ENCODE measurements around the gene ARGLU1.

ARGLU1 gene

GRCh38 chr13:106522898-106523525 lies 44.9 kb downstream of the ARGLU1 start:
- no peak for DNase-seq

GRCh38 chr13:106522112-106522705 lies 45.7 kb downstream of the ARGLU1 start:
- no peak for DNase-seq

- no peak for DNase-seq
Observed at GRCh38 chr13:106521095-106521799, 46.7 kb downstream of the ARGLU1 start.

GRCh38 chr13:106520251-106521054 lies 47.5 kb downstream of the ARGLU1 start:
- DNase-seq, result no peak

- DNase-seq, result no peak
Observed at GRCh38 chr13:106518512-106518911, 49.4 kb downstream of the ARGLU1 start.

GRCh38 chr13:106517109-106517847 lies 50.7 kb downstream of the ARGLU1 start:
- no peak for DNase-seq

GRCh38 chr13:106515635-106516254 lies 52.2 kb downstream of the ARGLU1 start:
- no peak for DNase-seq

GRCh38 chr13:106514928-106515634 lies 52.9 kb downstream of the ARGLU1 start:
- DNase-seq, result no peak

GRCh38 chr13:106513025-106513983 lies 54.6 kb downstream of the ARGLU1 start:
- no peak for DNase-seq

GRCh38 chr13:106507560-106508274 lies 60.2 kb downstream of the ARGLU1 start:
- no peak for DNase-seq

GRCh38 chr13:106506286-106506685 lies 61.7 kb downstream of the ARGLU1 start:
- no peak for DNase-seq

- DNase-seq, result no peak
Observed at GRCh38 chr13:106505732-106506131, 62.2 kb downstream of the ARGLU1 start.

GRCh38 chr13:106505295-106505694 lies 62.6 kb downstream of the ARGLU1 start:
- DNase-seq, result no peak

GRCh38 chr13:106503730-106504453 lies 64.0 kb downstream of the ARGLU1 start:
- no peak for DNase-seq

- no peak for DNase-seq
Observed at GRCh38 chr13:106503272-106503671, 64.7 kb downstream of the ARGLU1 start.

- no peak for DNase-seq
Observed at GRCh38 chr13:106500445-106500844, 67.5 kb downstream of the ARGLU1 start.

- no peak for DNase-seq
Observed at GRCh38 chr13:106499896-106500295, 68.0 kb downstream of the ARGLU1 start.

- no peak for DNase-seq
Observed at GRCh38 chr13:106499113-106499512, 68.8 kb downstream of the ARGLU1 start.

- DNase-seq, result no peak
Observed at GRCh38 chr13:106498571-106498970, 69.4 kb downstream of the ARGLU1 start.

Data from activated CD4-positive, alpha-beta T cell treated with anti-CD3 and anti-CD28 coated beads for 48 hours (primary cell).